Liver (tissue), 3 donors: ENCODE results near the gene RYR3.

Experiments used
- CTCF ChIP-seq: fragments of 150-350 bp; IDR thresholded peaks from 2 replicates; pipeline ENCODE4 v1.5.1; 2017; ENCODE audit warnings: improper control_type of control experiment, low read depth, low read length; ENCODE audit not compliant: missing input control
- EGR1 ChIP-seq, 2 donors: IDR thresholded peaks; 2 replicates each; pipeline ENCODE4 v1.6.1; 2016 to 2018; ENCODE audit warnings: antibody characterized with exemption in 2 of 2, low read depth in 2 of 2
- JUND ChIP-seq, 2 donors: IDR thresholded peaks; 2 replicates each; pipeline ENCODE4 v1.6.1; 2016; ENCODE audit warnings: antibody characterized with exemption in 2 of 2
- RAD21 ChIP-seq, 2 donors: IDR thresholded peaks; 2 replicates each; pipeline ENCODE4 v1.6.1; 2016; ENCODE audit warnings: antibody characterized with exemption in 2 of 2, mild to moderate bottlenecking in 2 of 2
- RXRA ChIP-seq, 2 donors: IDR thresholded peaks; 2 replicates each; pipeline ENCODE4 v1.6.1; 2017 to 2018; ENCODE audit warnings: antibody characterized with exemption in 2 of 2, mild to moderate bottlenecking in 1 of 2
- TAF1 ChIP-seq: conservative IDR thresholded peaks from 2 replicates; pipeline ENCODE4 v1.6.1; 2016; ENCODE audit warnings: antibody characterized with exemption, mild to moderate bottlenecking
- YY1 ChIP-seq: IDR thresholded peaks from 2 replicates; pipeline ENCODE4 v1.6.1; 2016; ENCODE audit warnings: antibody characterized with exemption, mild to moderate bottlenecking
- TF ChIP-seq, protein P1 (sequence below): IDR thresholded peaks from 2 replicates; pipeline ENCODE4 v1.6.1; 2016; ENCODE audit warnings: antibody characterized with exemption
- TF ChIP-seq, protein P2 (sequence below): IDR thresholded peaks from 2 replicates; pipeline ENCODE4 v1.6.1; 2016; ENCODE audit warnings: antibody characterized with exemption, mild to moderate bottlenecking
- TF ChIP-seq, protein P3 (sequence below): IDR thresholded peaks from 2 replicates; pipeline ENCODE4 v1.6.1; 2016; ENCODE audit warnings: antibody characterized with exemption
- donor health status: healthy.
- donor health status: healthy.

- TF ChIP-seq CTCF (no peak), RAD21 (IDR thresholded peaks at IDR 0.05) (no peak), TAF1 (no peak), JUND (IDR thresholded peaks at IDR 0.05) (no peak), YY1 (no peak), EGR1 (IDR thresholded peaks at IDR 0.05; ENCODE audit: low read depth in 2 of 2) (no peak), RXRA (IDR thresholded peaks at IDR 0.05) (no peak)
- TF ChIP-seq, protein P1, sequence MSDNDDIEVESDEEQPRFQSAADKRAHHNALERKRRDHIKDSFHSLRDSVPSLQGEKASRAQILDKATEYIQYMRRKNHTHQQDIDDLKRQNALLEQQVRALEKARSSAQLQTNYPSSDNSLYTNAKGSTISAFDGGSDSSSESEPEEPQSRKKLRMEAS = no peak
- TF ChIP-seq, protein P2, sequence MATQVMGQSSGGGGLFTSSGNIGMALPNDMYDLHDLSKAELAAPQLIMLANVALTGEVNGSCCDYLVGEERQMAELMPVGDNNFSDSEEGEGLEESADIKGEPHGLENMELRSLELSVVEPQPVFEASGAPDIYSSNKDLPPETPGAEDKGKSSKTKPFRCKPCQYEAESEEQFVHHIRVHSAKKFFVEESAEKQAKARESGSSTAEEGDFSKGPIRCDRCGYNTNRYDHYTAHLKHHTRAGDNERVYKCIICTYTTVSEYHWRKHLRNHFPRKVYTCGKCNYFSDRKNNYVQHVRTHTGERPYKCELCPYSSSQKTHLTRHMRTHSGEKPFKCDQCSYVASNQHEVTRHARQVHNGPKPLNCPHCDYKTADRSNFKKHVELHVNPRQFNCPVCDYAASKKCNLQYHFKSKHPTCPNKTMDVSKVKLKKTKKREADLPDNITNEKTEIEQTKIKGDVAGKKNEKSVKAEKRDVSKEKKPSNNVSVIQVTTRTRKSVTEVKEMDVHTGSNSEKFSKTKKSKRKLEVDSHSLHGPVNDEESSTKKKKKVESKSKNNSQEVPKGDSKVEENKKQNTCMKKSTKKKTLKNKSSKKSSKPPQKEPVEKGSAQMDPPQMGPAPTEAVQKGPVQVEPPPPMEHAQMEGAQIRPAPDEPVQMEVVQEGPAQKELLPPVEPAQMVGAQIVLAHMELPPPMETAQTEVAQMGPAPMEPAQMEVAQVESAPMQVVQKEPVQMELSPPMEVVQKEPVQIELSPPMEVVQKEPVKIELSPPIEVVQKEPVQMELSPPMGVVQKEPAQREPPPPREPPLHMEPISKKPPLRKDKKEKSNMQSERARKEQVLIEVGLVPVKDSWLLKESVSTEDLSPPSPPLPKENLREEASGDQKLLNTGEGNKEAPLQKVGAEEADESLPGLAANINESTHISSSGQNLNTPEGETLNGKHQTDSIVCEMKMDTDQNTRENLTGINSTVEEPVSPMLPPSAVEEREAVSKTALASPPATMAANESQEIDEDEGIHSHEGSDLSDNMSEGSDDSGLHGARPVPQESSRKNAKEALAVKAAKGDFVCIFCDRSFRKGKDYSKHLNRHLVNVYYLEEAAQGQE = no peak
- TF ChIP-seq, protein P3, sequence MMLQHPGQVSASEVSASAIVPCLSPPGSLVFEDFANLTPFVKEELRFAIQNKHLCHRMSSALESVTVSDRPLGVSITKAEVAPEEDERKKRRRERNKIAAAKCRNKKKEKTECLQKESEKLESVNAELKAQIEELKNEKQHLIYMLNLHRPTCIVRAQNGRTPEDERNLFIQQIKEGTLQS = no peak
Observed at GRCh38 chr15:33581032-33581431, 270.3 kb downstream of the RYR3 start.
